ENCODE measurements around the gene OR2L13. TPM values are rescaled to one million over a fixed set of nuclear protein-coding genes. Genes with fewer than 3 reads are reported as not detected.

OR2L13 gene
- total RNA-seq, 1 experiment from 2014 or later = not detected

DNA sequence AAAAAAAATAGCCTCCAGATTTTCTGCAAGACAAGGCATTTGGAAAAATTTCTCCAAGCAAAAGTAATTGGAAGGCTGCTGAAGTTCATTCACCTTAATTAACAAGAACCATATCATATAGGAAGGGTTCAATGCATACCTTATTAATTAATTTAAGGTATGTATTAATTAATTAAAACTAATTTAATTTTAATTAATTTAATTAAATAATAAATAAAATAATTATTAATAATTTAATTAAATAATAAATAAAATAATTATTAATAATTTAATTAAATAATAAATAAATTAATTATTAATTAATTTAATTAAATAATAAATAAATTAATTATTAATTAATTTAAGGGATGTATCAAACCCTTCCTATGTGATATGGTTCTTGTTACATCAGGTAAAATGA lies 7.9 kb downstream of the OR2L13 start:
- peaks cover 69% of the 10 kb centered on the region for H3K9me3 ChIP-seq (ENCODE audit: control insufficient read depth, low read depth, low read length)

More for the DNA sequence above, 7.9 kb downstream of the OR2L13 start:
- H4K5ac ChIP-seq (ENCODE audit: insufficient read length, low read depth, low read length) = no peak overlapping the region
- H4K91ac ChIP-seq (ENCODE audit: insufficient read length, low read depth, low read length) = no peak overlapping the region
- Mint-ChIP-seq H3K27me3 (ENCODE audit: low read depth) (no peaks in the 10 kb centered on the region), H3K36me3 (ENCODE audit: insufficient read depth in 1 of 3, low read depth in 3 of 3) (peaks cover 11 to 23% (median 11%) of the 10 kb centered on the region in 3 experiments; a peak in 4 of 7 replicates), H3K9me3 (peaks cover 87 to 91% of the 10 kb centered on the region in 2 experiments), H3K4me3 (no peak overlapping the region), H3K27ac (no peak overlapping the region), H3K4me1 (no peaks in the 10 kb centered on the region)
- H3K27me3 ChIP-seq (ENCODE audit: insufficient read depth, low read length) = no peaks in the 10 kb centered on the region
- no peak overlapping the region for H3K18ac ChIP-seq (ENCODE audit: insufficient read length, low read depth, low read length)
- H2BK20ac ChIP-seq (ENCODE audit: low read depth, low read length, poor library complexity, severe bottlenecking) = no peak overlapping the region
- no peak overlapping the region for H2BK120ac ChIP-seq (ENCODE audit: low read depth, low read length, poor library complexity, severe bottlenecking)
- no peaks in the 10 kb centered on the region for H3K79me1 ChIP-seq (ENCODE audit: insufficient read depth, low read depth, low read length, poor library complexity, severe bottlenecking)
- H3K9ac ChIP-seq (ENCODE audit: extremely low read depth, insufficient read length, low read length) = no peak overlapping the region
- H2BK12ac ChIP-seq (ENCODE audit: insufficient read length, low read depth, low read length) = no peak overlapping the region
- no peak overlapping the region for H3K4me2 ChIP-seq (ENCODE audit: insufficient read depth, insufficient read length, low read length)
- no peak overlapping the region for H4K8ac ChIP-seq (replicated peaks; ENCODE audit: insufficient read length, low read depth, low read length)
- H3K23ac ChIP-seq (ENCODE audit: insufficient read length, low read depth, low read length) = no peak overlapping the region
- H3K56ac ChIP-seq (ENCODE audit: insufficient read length, low read depth, low read length) = no peak overlapping the region
- no peak overlapping the region for H2AFZ ChIP-seq (ENCODE audit: low read length)
- H3K79me2 ChIP-seq (ENCODE audit: insufficient read depth, low read length) = no peaks in the 10 kb centered on the region
- no peak overlapping the region for H2BK5ac ChIP-seq (ENCODE audit: insufficient read length, low read length)
- TF ChIP-seq, protein P1, sequence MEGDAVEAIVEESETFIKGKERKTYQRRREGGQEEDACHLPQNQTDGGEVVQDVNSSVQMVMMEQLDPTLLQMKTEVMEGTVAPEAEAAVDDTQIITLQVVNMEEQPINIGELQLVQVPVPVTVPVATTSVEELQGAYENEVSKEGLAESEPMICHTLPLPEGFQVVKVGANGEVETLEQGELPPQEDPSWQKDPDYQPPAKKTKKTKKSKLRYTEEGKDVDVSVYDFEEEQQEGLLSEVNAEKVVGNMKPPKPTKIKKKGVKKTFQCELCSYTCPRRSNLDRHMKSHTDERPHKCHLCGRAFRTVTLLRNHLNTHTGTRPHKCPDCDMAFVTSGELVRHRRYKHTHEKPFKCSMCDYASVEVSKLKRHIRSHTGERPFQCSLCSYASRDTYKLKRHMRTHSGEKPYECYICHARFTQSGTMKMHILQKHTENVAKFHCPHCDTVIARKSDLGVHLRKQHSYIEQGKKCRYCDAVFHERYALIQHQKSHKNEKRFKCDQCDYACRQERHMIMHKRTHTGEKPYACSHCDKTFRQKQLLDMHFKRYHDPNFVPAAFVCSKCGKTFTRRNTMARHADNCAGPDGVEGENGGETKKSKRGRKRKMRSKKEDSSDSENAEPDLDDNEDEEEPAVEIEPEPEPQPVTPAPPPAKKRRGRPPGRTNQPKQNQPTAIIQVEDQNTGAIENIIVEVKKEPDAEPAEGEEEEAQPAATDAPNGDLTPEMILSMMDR (conservative IDR thresholded peaks at IDR 0.05) = no peak
- no peak overlapping the region for H3K27ac ChIP-seq (ENCODE audit: insufficient read length, low read depth, low read length)
- no peaks in the 10 kb centered on the region for H4K20me1 ChIP-seq (ENCODE audit: control insufficient read depth, insufficient read depth, insufficient read length)
- H3K4me1 ChIP-seq (ENCODE audit: insufficient read depth, low read length) = no peaks in the 10 kb centered on the region
- H3K4ac ChIP-seq (ENCODE audit: low read depth, low read length) = no peak overlapping the region
- no peaks in the 10 kb centered on the region for H3K23me2 ChIP-seq (ENCODE audit: insufficient read length, low read depth, low read length, poor library complexity, severe bottlenecking)
- H3K14ac ChIP-seq (ENCODE audit: insufficient read depth, low read length) = no peak overlapping the region
- no peak overlapping the region for H3T11ph ChIP-seq (ENCODE audit: low read length)
- no peak overlapping the region for H2BK15ac ChIP-seq (ENCODE audit: low read depth, low read length)
- H2AK5ac ChIP-seq (ENCODE audit: insufficient read length, low read length) = no peak overlapping the region
- no peak for DNase-seq
